HUES64 (cell line): ENCODE measurements around the gene TULP4.
"Not testable (repeated sequence)": the region's sequence is repeated elsewhere in the genome, so short reads cannot be mapped to it uniquely, and the experiment has no call there.

ENCODE experiments used
- H3K27ac ChIP-seq: 2 replicates; pipeline ENCODE4 v1.7.0; 2013; ENCODE audit warnings: low read depth, low read length, inconsistent platforms
- H3K27me3 ChIP-seq: 2 replicates; pipeline ENCODE4 v1.6.1; 2013; ENCODE audit warnings: mild to moderate bottlenecking, low read length; ENCODE audit not compliant: insufficient read depth
- H3K36me3 ChIP-seq: 2 replicates; pipeline ENCODE4 v1.6.1; 2013; ENCODE audit warnings: mild to moderate bottlenecking, low read length; ENCODE audit not compliant: insufficient read depth
- H3K4me1 ChIP-seq: 2 replicates; pipeline ENCODE4 v1.6.1; 2013; ENCODE audit warnings: mild to moderate bottlenecking, low read length, moderate library complexity; ENCODE audit not compliant: insufficient read depth
- H3K4me3 ChIP-seq: 2 replicates; pipeline ENCODE4 v1.5.1; 2013; ENCODE audit warnings: mild to moderate bottlenecking, low read length, moderate library complexity
- H3K9ac ChIP-seq: 2 replicates; pipeline ENCODE4 v1.6.1; 2013; ENCODE audit warnings: mild to moderate bottlenecking, low read depth, low read length
- H3K9me3 ChIP-seq: 2 replicates; pipeline ENCODE4 v1.6.1; 2013; ENCODE audit warnings: low read depth, low read length; ENCODE audit not compliant: insufficient read depth
- WGBS: fragments of 150-250, 120-280 bp; methylation state at CpG from one replicate; pipeline ENCODE4 v1.1.7; 2013; ENCODE audit warnings: missing lambda C conversion rate; 5-methylcytosine and 5-hydroxymethylcytosine counted together

Gene TULP4

DNA sequence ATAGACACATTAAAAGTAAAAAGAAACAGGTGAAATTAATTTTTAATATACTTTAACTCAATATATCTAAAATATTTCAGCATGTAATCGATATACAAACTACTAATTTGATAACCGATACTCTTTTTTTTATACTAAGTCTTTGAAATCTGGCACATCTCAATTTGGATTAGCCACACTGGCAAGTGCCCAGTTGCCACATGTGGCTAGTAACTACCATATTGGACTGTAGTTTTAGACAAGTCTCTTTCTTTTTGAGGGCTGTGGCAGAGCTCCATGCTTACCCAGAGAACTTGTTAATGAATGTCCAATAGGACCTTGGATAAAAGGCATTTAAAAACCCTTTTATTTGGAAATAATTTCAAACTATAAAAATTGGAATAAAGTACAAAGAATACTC, 17.8 kb downstream of the TULP4 start:
- Histone ChIP-seq H3K9me3 (peaks cover 16% of the 10 kb centered on the region; the same call in 1 of the 2 replicates), H3K27ac (no peak overlapping the region), H3K4me1 (peaks cover 11% of the 10 kb centered on the region; the same call in 1 of the 2 replicates), H3K9ac (no peak overlapping the region), H3K4me3 (no peak overlapping the region), H3K36me3 (peaks cover 13% of the 10 kb centered on the region; the same call in 1 of the 2 replicates), H3K27me3 (no peaks in the 10 kb centered on the region)
- 92% methylated on average over 2 of the region's 2 CpGs for WGBS

DNA sequence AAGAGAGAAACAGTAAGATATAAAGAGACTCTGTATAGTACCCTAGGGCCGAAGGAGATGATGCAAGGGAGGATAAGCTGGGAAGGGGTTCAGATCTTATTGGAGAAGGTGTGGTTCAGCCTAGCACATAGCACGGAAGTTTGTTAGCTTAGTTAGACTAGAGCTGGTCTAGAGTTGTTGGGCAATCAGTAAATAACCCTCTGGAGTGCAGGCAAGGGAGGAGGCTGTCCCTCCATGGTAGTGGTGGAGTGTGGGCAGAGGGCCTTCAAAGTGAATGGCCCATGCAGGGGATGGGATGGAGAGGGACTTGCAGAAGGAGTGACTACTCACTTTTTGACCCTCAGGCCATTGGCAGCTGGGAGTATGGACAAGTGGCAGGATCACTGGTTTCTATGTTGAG, 20.0 kb downstream of the TULP4 start:
- H3K36me3 ChIP-seq, result peaks cover 13% of the 10 kb centered on the region; the same call in 1 of the 2 replicates
- no peaks in the 10 kb centered on the region for H3K27me3 ChIP-seq
- H3K4me3 ChIP-seq, result no peak overlapping the region
- no peak overlapping the region for H3K27ac ChIP-seq
- H3K9ac ChIP-seq, result no peak overlapping the region
- 93% methylated on average over 2 of the region's 2 CpGs for WGBS
- peaks cover 17% of the 10 kb centered on the region for H3K4me1 ChIP-seq
- H3K9me3 ChIP-seq, result peaks cover 16% of the 10 kb centered on the region; the same call in 1 of the 2 replicates

DNA sequence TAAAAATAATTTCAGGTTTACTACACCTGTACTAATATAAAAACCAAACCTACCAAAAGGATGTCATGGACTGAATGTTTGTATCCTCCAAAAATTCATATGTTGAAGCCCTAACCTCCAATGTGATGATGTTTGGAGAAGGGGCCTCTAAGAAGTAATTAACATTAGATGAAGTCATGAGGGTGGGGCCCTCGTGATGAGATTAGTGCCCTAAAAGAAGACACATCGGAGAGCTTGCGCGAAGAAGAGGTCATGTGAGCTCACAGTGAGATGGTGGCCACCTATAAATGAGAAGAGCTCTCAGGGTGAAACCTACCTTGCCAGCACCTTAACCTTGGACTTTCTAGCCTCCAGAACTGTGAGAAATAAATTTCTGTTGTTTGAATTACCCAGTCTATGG, 20.8 kb downstream of the TULP4 start:
- peaks cover 13% of the 10 kb centered on the region; the same call in 1 of the 2 replicates for H3K36me3 ChIP-seq

DNA sequence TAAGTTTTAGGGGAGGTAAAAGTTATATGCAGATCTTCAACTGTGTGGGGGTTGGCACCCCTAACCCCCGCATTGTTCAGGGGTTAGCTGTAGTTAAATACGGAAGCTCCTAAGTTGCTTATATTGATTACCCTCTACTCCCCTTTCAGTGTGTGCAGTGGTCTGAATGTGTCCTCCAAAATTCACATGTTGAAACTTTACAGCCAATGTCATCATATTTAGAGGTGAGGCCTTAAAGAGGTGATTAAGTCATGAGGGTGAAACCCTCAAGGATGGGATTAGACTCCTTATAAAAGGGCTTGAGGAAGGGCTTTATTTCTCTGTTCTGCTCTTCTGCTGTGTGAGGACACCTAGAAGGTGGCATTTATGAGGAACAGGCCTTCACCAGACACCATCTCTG, 22.3 kb downstream of the TULP4 start:
- H3K9ac ChIP-seq, result no peak overlapping the region
- no peak overlapping the region for H3K27ac ChIP-seq
- H3K4me1 ChIP-seq, result peaks cover 17% of the 10 kb centered on the region
- H3K36me3 ChIP-seq, result peaks cover 13% of the 10 kb centered on the region; the same call in 1 of the 2 replicates
- 83% methylated on average over 2 of the region's 2 CpGs for WGBS
- peaks cover 16% of the 10 kb centered on the region; the same call in 1 of the 2 replicates for H3K9me3 ChIP-seq
- no peak overlapping the region for H3K4me3 ChIP-seq
- no peaks in the 10 kb centered on the region for H3K27me3 ChIP-seq

More for the DNA sequence above, 20.8 kb downstream of the TULP4 start:
- no peak overlapping the region for H3K27ac ChIP-seq
- no peak overlapping the region for H3K9ac ChIP-seq
- H3K9me3 ChIP-seq, result peaks cover 16% of the 10 kb centered on the region; the same call in 1 of the 2 replicates
- 97% methylated on average over 4 of the region's 4 CpGs for WGBS
- H3K4me3 ChIP-seq, result no peak overlapping the region
- no peaks in the 10 kb centered on the region for H3K27me3 ChIP-seq
- H3K4me1 ChIP-seq, result peaks cover 14% of the 10 kb centered on the region

DNA sequence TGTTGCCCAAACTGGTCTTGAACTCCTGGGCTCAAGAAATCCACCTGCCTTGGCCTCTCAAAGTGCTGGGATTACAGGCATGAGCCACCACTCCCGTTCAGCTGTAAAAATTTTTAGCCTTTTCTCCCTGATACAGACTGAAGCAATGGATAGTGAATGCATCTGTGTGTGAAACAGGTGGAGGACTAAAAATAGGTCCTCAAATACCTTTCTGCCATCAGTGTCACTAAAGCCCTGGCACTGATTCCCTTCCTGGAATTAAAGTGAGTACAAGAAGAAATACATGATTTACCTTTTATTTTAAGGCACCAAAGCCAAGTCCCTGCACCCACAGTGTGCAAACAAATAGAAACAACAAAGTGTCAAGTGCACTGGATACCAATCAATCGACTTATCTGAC, 25.1 kb downstream of the TULP4 start:
- H3K27me3 ChIP-seq, result no peaks in the 10 kb centered on the region
- peaks cover 5% of the 10 kb centered on the region for H3K36me3 ChIP-seq
- H3K9ac ChIP-seq, result no peak overlapping the region
- no peak overlapping the region for H3K27ac ChIP-seq
- no peak overlapping the region for H3K4me3 ChIP-seq
- peaks cover 17% of the 10 kb centered on the region for H3K4me1 ChIP-seq
- 97% methylated on average over 2 of the region's 2 CpGs for WGBS
- H3K9me3 ChIP-seq, result peaks cover 10% of the 10 kb centered on the region; the same call in 1 of the 2 replicates

DNA sequence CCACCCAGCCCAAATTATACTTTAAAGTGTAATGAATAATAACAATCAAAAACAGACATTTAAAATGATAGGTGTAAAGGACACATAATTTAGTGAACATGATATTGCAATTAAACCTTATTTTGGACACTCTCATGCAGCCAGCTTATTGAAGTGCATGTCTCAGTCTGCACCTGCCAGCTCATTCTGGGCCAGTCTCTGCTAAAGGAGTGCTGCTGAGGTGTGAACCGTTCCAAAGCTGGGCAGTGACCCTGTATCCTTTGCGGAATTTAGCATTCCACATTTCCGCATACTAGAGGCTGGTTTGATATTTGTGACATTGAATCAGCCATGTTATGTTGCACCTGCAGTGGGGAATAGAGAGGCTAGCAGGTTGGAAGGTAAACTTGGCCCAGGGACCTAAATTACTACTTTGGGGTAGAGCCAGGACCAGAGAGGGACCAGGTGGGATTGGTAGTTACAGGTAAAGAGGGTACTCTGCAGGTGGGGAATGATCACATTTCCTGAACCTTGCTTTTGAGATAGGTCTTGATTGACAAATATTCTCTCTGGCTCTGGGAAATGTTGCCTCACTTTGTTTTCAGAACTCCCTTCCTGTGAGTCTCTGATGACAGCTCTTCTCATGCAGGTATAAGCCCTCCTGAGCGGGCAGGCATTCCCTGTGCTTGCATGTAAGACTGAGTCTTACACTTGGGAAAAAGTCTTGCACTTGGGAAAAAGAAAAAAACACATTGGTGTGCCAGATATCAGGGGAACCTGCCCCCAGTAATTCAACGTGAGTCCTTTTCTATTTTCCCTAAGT, 26.2 kb downstream of the TULP4 start:
- no peaks in the 10 kb centered on the region for H3K27me3 ChIP-seq
- no peak overlapping the region for H3K4me3 ChIP-seq
- no peaks in the 10 kb centered on the region for H3K9me3 ChIP-seq
- no peaks in the 10 kb centered on the region; the same call in 1 of the 2 replicates for H3K36me3 ChIP-seq
- peak overlapping the region; percentile 30; the same call in 1 of the 2 replicates for H3K9ac ChIP-seq
- H3K27ac ChIP-seq, result peak overlapping the region; percentile 78; the same call in 1 of the 2 replicates
- H3K4me1 ChIP-seq, result peaks cover 20% of the 10 kb centered on the region
- WGBS, result 88% methylated on average over 5 of the region's 5 CpGs

DNA sequence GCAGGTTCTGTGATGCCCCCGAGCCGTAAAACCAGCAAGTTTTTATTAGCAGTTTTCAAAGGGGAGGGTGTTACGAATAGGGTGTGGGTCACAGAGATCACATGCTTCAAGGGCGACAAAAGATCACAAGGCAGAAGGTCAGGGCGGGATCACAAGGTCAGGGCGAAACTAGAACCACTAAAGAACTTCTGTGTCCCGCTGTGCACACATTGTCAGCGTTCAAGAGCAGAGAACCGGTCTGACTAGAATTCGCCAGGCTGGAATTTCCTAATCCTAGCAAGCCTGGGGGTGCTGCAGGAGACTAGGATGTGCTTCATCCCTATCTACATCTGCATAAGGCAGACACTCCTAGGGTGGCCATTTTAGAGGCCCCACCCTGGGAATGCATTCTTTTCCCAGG, 26.9 kb downstream of the TULP4 start:
- not testable (repeated sequence) for H3K27ac ChIP-seq, H3K9ac ChIP-seq, H3K9me3 ChIP-seq, H3K36me3 ChIP-seq, H3K27me3 ChIP-seq, H3K4me3 ChIP-seq
- WGBS, result 70% methylated on average over 10 of the region's 10 CpGs
- H3K4me1 ChIP-seq, result peaks cover 20% of the 10 kb centered on the region

DNA sequence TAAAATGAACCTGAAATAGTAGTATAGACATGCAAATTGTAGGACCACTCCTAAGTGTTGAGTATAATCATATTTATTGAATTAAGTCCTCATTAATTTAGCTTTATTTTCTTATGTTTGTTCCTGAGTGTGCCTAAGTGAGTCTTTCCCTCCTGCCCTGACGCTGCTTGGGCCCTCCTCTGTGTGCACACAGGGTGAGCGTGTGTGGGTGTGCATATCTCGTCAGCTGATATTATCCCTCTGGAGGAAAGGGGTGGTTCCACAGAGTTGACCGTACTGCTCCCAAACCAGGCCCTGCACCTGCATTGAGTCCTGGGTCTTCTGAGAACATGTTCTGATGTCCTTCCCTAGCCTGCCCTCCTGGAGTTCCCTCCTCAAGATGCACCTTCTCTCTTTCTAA, 28.0 kb downstream of the TULP4 start:
- Histone ChIP-seq H3K4me3 (no peak overlapping the region), H3K36me3 (no peaks in the 10 kb centered on the region; the same call in 1 of the 2 replicates), H3K9ac (no peak overlapping the region), H3K4me1 (peaks cover 20% of the 10 kb centered on the region), H3K27ac (no peak overlapping the region), H3K9me3 (0 out of 2 replicates have a peak, but pooled peaks cover 7% of the 10 kb centered on the region), H3K27me3 (no peaks in the 10 kb centered on the region)
- 95% methylated on average over 4 of the region's 4 CpGs for WGBS

DNA sequence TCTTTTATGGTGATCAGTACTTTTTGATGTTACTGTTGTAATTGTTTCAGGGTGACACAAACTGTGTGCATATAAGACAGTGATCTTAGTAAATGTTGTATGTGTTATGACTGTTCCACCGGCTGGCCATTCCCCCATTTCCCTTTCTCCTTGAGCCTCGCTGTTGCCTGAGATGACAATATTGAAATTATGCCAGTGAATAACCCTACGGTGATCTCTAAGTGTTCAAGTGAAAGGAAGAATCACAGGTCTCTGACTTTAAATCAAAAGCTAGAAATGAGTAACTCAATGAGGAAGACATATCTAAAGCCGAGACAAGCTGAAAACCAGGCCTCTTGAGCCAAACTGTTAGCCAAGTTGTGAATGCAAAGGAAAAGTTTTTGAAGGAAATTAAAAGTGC, 32.3 kb downstream of the TULP4 start:
- Histone ChIP-seq H3K4me1 (peaks cover 4% of the 10 kb centered on the region), H3K36me3 (peaks cover 8% of the 10 kb centered on the region), H3K27me3 (no peaks in the 10 kb centered on the region), H3K9me3 (peaks cover 30% of the 10 kb centered on the region), H3K9ac (no peak overlapping the region), H3K4me3 (no peak overlapping the region), H3K27ac (no peak overlapping the region)
- 96% methylated on average over 4 of the region's 4 CpGs for WGBS

DNA sequence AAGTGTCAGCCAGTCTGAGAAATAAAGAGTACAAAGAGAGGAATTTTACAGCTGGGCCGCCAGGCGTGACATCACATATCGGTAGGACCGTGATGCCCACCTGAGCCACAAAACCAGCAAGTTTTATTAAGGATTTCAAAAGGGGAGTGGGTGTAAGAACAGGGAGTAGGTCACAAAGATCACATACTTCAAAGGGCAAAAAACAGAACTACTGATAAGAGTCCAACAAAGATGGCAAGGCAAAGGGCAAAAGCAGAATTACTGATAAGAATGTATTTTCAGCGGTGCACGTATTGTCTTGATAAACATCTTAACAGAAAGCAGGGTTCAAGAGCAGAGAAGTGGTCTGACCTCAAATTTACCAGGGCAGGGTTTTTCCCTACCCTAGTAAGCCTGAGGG, 33.2 kb downstream of the TULP4 start:
- WGBS, result 96% methylated on average over 6 of the region's 6 CpGs
- H3K27ac ChIP-seq, H3K4me1 ChIP-seq, H3K4me3 ChIP-seq, H3K36me3 ChIP-seq, H3K9ac ChIP-seq, H3K27me3 ChIP-seq: not testable (repeated sequence)
- H3K9me3 ChIP-seq, result peaks cover 32% of the 10 kb centered on the region

DNA sequence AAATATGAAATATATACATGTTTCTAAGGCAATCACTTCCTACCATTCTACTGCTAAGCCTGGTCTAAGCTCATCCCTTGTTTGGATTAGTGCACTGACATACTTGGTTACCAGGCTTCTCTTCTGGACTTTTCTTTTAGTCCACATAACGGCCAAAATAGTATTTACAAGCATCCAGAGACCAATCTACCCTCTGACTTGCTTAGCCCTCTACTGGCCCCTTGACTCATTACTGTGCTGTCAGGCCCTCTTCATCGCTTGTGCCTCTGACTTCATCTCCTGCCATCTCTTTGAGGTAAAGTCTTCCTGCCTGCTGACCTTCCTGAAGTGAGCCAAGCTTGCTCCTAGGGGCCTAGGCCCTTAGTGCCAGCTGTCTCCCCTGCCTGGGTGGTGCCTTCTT, 35.1 kb downstream of the TULP4 start:
- Histone ChIP-seq H3K9me3 (peaks cover 42% of the 10 kb centered on the region), H3K36me3 (peaks cover 8% of the 10 kb centered on the region; the same call in 1 of the 2 replicates), H3K4me3 (no peak overlapping the region), H3K27me3 (no peaks in the 10 kb centered on the region), H3K4me1 (peaks cover 4% of the 10 kb centered on the region; the same call in 1 of the 2 replicates), H3K9ac (no peak overlapping the region), H3K27ac (no peak overlapping the region)
- 95% methylated on average over 2 of the region's 2 CpGs for WGBS
